Measurements from ENCODE around the gene CCM2L.

The CCM2L gene

DNA sequence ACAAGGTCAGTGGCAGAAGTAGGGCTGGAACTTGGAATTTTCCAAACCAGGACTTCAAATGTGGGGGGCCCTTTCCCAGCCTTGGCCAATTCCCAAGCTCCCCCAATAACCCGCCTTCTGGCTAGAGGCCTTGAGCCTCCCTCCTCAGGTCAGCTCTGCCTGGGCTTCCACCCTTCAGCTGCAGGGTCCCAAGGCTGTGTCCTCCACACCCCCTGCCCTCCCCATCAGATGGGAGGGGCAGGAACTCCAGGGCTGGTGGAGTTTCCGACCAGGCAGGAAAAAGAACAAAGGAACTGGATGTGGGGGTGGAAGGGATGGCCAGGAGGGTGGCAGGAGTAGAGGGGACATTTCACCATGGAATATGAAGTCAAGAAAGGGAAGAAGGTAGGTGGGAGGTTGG, at the start of gene CCM2L:
CCM2L (plus strand) TSS at position 338 of the 400 bp plus-strand sequence; CDS start at position 355, 17 bp downstream.
- H3K4me3 ChIP-seq (ENCODE audit: low read depth, low read length, poor library complexity, severe bottlenecking) = no peak within 1 kb of the TSS
- H3F3A ChIP-seq (ENCODE audit: insufficient read depth, low read length) = no peaks in the 10 kb centered on the region
- no peaks in the 10 kb centered on the region for H3K4me1 ChIP-seq (ENCODE audit: insufficient read depth, low read length, severe bottlenecking)
- H3K4me2 ChIP-seq (ENCODE audit: low read length) = no peak within 1 kb of the TSS
- TF ChIP-seq, protein P1, sequence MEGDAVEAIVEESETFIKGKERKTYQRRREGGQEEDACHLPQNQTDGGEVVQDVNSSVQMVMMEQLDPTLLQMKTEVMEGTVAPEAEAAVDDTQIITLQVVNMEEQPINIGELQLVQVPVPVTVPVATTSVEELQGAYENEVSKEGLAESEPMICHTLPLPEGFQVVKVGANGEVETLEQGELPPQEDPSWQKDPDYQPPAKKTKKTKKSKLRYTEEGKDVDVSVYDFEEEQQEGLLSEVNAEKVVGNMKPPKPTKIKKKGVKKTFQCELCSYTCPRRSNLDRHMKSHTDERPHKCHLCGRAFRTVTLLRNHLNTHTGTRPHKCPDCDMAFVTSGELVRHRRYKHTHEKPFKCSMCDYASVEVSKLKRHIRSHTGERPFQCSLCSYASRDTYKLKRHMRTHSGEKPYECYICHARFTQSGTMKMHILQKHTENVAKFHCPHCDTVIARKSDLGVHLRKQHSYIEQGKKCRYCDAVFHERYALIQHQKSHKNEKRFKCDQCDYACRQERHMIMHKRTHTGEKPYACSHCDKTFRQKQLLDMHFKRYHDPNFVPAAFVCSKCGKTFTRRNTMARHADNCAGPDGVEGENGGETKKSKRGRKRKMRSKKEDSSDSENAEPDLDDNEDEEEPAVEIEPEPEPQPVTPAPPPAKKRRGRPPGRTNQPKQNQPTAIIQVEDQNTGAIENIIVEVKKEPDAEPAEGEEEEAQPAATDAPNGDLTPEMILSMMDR (IDR thresholded peaks at IDR 0.05; ENCODE audit: low read length) = no peak
- TF ChIP-seq EZH2 (IDR thresholded peaks at IDR 0.05; ENCODE audit: borderline replicate concordance, low read length) = no peak
- no peak within 1 kb of the TSS for H2AFZ ChIP-seq (ENCODE audit: low read length)
- H3K9me2 ChIP-seq (ENCODE audit: low read depth, low read length) = no peaks in the 10 kb centered on the region
- peaks cover 4% of the 10 kb centered on the region; the same call in 1 of the 2 replicates for H3K27me3 ChIP-seq (ENCODE audit: insufficient read depth, low read length)
- no peaks in the 10 kb centered on the region for H3K79me2 ChIP-seq (ENCODE audit: insufficient read depth, low read length)
- H3K27ac ChIP-seq (ENCODE audit: low read depth, low read length, poor library complexity, severe bottlenecking) = no peak within 1 kb of the TSS
- no peaks in the 10 kb centered on the region for H4K20me1 ChIP-seq (ENCODE audit: insufficient read depth, low read length)
- H3K36me3 ChIP-seq (ENCODE audit: insufficient read depth, low read length) = no peaks in the 10 kb centered on the region
- H3K9me3 ChIP-seq (ENCODE audit: low read length) = no peaks in the 10 kb centered on the region
- H3K9ac ChIP-seq (ENCODE audit: low read length) = no peak within 1 kb of the TSS

DNA sequence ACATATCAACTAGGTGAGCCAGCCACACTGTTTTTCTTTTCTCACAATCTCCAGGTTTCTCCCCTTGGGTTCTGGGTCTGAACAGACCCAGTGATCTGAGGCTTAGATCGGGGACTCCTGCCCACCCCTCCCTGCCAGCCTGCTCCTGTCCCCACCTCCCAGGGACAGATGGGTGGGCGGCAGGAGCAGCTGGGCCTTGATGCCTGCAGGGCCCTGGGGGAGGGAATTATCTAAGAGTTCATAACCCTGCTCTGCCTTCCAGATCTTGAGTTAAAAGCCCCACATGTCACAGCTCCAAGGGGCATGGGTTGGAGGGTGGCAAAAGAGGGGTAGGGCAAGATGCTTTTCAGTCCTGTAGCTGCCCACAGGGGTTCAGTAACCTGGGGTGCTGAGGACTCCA, 47.5 kb upstream of the CCM2L start:
- no peaks in the 10 kb centered on the region for H3F3A ChIP-seq (ENCODE audit: insufficient read depth, low read length)
- H4K20me1 ChIP-seq (ENCODE audit: insufficient read depth, low read length) = no peaks in the 10 kb centered on the region
- no peaks in the 10 kb centered on the region for H3K27me3 ChIP-seq (ENCODE audit: insufficient read depth, low read length)
- H3K9me3 ChIP-seq (ENCODE audit: low read length) = no peaks in the 10 kb centered on the region
- no peak for TF ChIP-seq EZH2 (IDR thresholded peaks at IDR 0.05; ENCODE audit: borderline replicate concordance, low read length)
- TF ChIP-seq, protein P1 (IDR thresholded peaks at IDR 0.05; ENCODE audit: low read length) = no peak
- no peak overlapping the region for H3K9ac ChIP-seq (ENCODE audit: low read length)
- no peak overlapping the region for H3K4me3 ChIP-seq (ENCODE audit: low read depth, low read length, poor library complexity, severe bottlenecking)
- no peaks in the 10 kb centered on the region for H3K4me1 ChIP-seq (ENCODE audit: insufficient read depth, low read length, severe bottlenecking)
- H3K79me2 ChIP-seq (ENCODE audit: insufficient read depth, low read length) = no peaks in the 10 kb centered on the region
- no peak overlapping the region for H3K27ac ChIP-seq (ENCODE audit: low read depth, low read length, poor library complexity, severe bottlenecking)
- H3K36me3 ChIP-seq (ENCODE audit: insufficient read depth, low read length) = no peaks in the 10 kb centered on the region
- H3K4me2 ChIP-seq (ENCODE audit: low read length) = no peak overlapping the region
- no peak overlapping the region for H2AFZ ChIP-seq (ENCODE audit: low read length)
- no peaks in the 10 kb centered on the region for H3K9me2 ChIP-seq (ENCODE audit: low read depth, low read length)

DNA sequence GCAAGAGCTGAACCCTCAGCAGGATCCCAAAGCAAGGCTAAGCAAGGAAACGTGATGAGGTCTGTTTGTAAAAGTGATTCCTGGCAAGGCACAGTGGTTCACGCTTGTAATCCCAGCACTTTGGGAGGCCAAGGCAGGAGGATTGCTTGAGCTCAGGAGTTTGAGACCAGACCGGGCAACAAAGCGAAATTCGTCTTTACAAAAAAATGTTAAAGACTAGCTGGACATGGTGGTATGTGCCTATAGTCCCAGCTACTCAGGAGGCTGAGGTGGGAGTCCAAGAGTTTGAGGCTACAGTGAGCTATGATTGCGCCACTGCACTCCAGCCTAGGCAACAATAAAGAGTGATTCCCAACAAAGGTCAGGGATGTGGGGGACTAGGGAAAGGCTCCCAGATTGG, 46.3 kb upstream of the CCM2L start:
- no peak for TF ChIP-seq EZH2 (IDR thresholded peaks at IDR 0.05; ENCODE audit: borderline replicate concordance, low read length)
- TF ChIP-seq, protein P1 (IDR thresholded peaks at IDR 0.05; ENCODE audit: low read length) = no peak
- Histone ChIP-seq H3K4me3 (ENCODE audit: low read depth, low read length, poor library complexity, severe bottlenecking) (no peak overlapping the region), H2AFZ (ENCODE audit: low read length) (no peak overlapping the region), H4K20me1 (ENCODE audit: insufficient read depth, low read length) (no peaks in the 10 kb centered on the region), H3K9ac (ENCODE audit: low read length) (no peak overlapping the region), H3K9me2 (ENCODE audit: low read depth, low read length) (no peaks in the 10 kb centered on the region), H3K4me1 (ENCODE audit: insufficient read depth, low read length, severe bottlenecking) (no peaks in the 10 kb centered on the region), H3K9me3 (ENCODE audit: low read length) (no peaks in the 10 kb centered on the region), H3K27me3 (ENCODE audit: insufficient read depth, low read length) (no peaks in the 10 kb centered on the region), H3K36me3 (ENCODE audit: insufficient read depth, low read length) (no peaks in the 10 kb centered on the region), H3K79me2 (ENCODE audit: insufficient read depth, low read length) (no peaks in the 10 kb centered on the region), H3K4me2 (ENCODE audit: low read length) (no peak overlapping the region), H3F3A (ENCODE audit: insufficient read depth, low read length) (no peaks in the 10 kb centered on the region), H3K27ac (ENCODE audit: low read depth, low read length, poor library complexity, severe bottlenecking) (no peak overlapping the region)

Measured in OCI-LY1 (cell line).